HG02885 (cell line): Measurements from ENCODE around the gene OSBPL6.

Experiments used
- ATAC-seq: cut with Tn5 transposase; IDR thresholded peaks from one replicate; pipeline ENCODE4 v1.9.1; 2021; ENCODE audit warnings: mild to moderate bottlenecking; ENCODE audit not compliant: unreplicated experiment, poor library complexity

Gene OSBPL6

GRCh38 chr2:178267660-178268059 is 73.3 kb downstream of the OSBPL6 start:
- ATAC-seq = no peak

- no peak for ATAC-seq
These were observed 74.1 kb downstream of the OSBPL6 start for GRCh38 chr2:178268435-178268834.

GRCh38 chr2:178269438-178270224 is 75.3 kb downstream of the OSBPL6 start:
- ATAC-seq = no peak

GRCh38 chr2:178270338-178270737 is 76.0 kb downstream of the OSBPL6 start:
- ATAC-seq = no peak

GRCh38 chr2:178271094-178271493 is 76.8 kb downstream of the OSBPL6 start:
- no peak for ATAC-seq

- no peak for ATAC-seq
These were observed 77.5 kb downstream of the OSBPL6 start for GRCh38 chr2:178271629-178272333.

GRCh38 chr2:178273787-178274360 is 79.6 kb downstream of the OSBPL6 start:
- no peak for ATAC-seq

GRCh38 chr2:178275600-178275999 is 81.3 kb downstream of the OSBPL6 start:
- ATAC-seq = no peak

GRCh38 chr2:178277741-178278197 is 83.5 kb downstream of the OSBPL6 start:
- no peak for ATAC-seq

- no peak for ATAC-seq
These were observed 84.8 kb downstream of the OSBPL6 start for GRCh38 chr2:178279142-178279541.

GRCh38 chr2:178279636-178280035 is 85.3 kb downstream of the OSBPL6 start:
- no peak for ATAC-seq

- peak; percentile 83 for ATAC-seq
These were observed 86.0 kb downstream of the OSBPL6 start for GRCh38 chr2:178280244-178280852.

- no peak for ATAC-seq
These were observed 87.9 kb downstream of the OSBPL6 start for GRCh38 chr2:178282075-178282815.

GRCh38 chr2:178283341-178283918 is 89.1 kb downstream of the OSBPL6 start:
- ATAC-seq = no peak

- no peak for ATAC-seq
These were observed 90.4 kb downstream of the OSBPL6 start for GRCh38 chr2:178284613-178285286.

- ATAC-seq = no peak
These were observed 90.9 kb downstream of the OSBPL6 start for GRCh38 chr2:178285287-178285615.

- ATAC-seq = no peak
These were observed 92.3 kb downstream of the OSBPL6 start for GRCh38 chr2:178286636-178287035.

- no peak for ATAC-seq
These were observed 93.5 kb downstream of the OSBPL6 start for GRCh38 chr2:178287652-178288344.

- ATAC-seq = no peak
These were observed 97.4 kb downstream of the OSBPL6 start for GRCh38 chr2:178291703-178292102.
